Measurements from ENCODE around the gene CYSLTR2.

- no peak for TF ChIP-seq CTCF (IDR thresholded peaks at IDR 0.05 in 8 of 11, conservative IDR thresholded peaks at IDR 0.05 in 3 of 11)
- no peak for TF ChIP-seq POLR2A (IDR thresholded peaks at IDR 0.05)
Observed at GRCh38 chr13:48680756-48681392, 27.1 kb downstream of the CYSLTR2 start.
